Fibroblast of lung (primary cell): Measurements from ENCODE around the gene TSC22D1. TPM values are rescaled to one million over a fixed set of nuclear protein-coding genes. Genes with fewer than 3 reads are reported as not detected.
"Not testable (repeated sequence)": the region's sequence is repeated elsewhere in the genome, so short reads cannot be mapped to it uniquely, and the experiment has no call there.

Source experiments
- DNase-seq, 2 donors: peaks; one replicate each; pipeline versions ENCODE4 v3.0.0 to v3.0.0-alpha.2; 2010; ENCODE audit warnings: low read depth in 2 of 2
- H2AFZ ChIP-seq: 2 replicates; pipeline ENCODE4 v1.5.1; 2012; ENCODE audit warnings: low read length, control low read depth, inconsistent platforms
- H3K27ac ChIP-seq: 2 replicates; pipeline ENCODE4 v1.5.1; 2011; ENCODE audit warnings: low read length, control low read depth; ENCODE audit not compliant: insufficient read depth
- H3K27me3 ChIP-seq: 2 replicates; pipeline ENCODE4 v1.5.1; 2011; ENCODE audit warnings: mild to moderate bottlenecking, low read length; ENCODE audit not compliant: control insufficient read depth, insufficient read depth
- H3K36me3 ChIP-seq: 2 replicates; pipeline ENCODE4 v1.5.1; 2011; ENCODE audit warnings: low read length; ENCODE audit not compliant: control insufficient read depth, insufficient read depth
- H3K4me1 ChIP-seq: 2 replicates; pipeline ENCODE4 v1.5.1; 2011; ENCODE audit warnings: low read length; ENCODE audit not compliant: control insufficient read depth, insufficient read depth; ENCODE audit errors: extremely low read depth
- H3K4me2 ChIP-seq: 2 replicates; pipeline ENCODE4 v1.5.1; 2011; ENCODE audit warnings: low read length, control low read depth; ENCODE audit not compliant: insufficient read depth; ENCODE audit errors: extremely low read depth
- H3K4me3 ChIP-seq, 4 experiments: fragments of 200-600 bp in 1 of 4; sonication (generic) in 1 of 4; replicated peaks in 1 of 4; 2 replicates each; pipeline ENCODE4 v1.5.1; 2011 to 2016; ENCODE audit warnings: low read length in 4 of 4, low read depth in 3 of 4, mild to moderate bottlenecking in 3 of 4, control low read depth in 2 of 4, inconsistent platforms in 1 of 4, mixed read lengths in 1 of 4; ENCODE audit not compliant: insufficient read depth in 1 of 4; ENCODE audit errors: control extremely low read depth in 1 of 4
- H3K79me2 ChIP-seq: 2 replicates; pipeline ENCODE4 v1.5.1; 2012; ENCODE audit warnings: mild to moderate bottlenecking, low read length, inconsistent platforms; ENCODE audit not compliant: control insufficient read depth, insufficient read depth
- H3K9ac ChIP-seq: 2 replicates; pipeline ENCODE4 v1.5.1; 2011; ENCODE audit warnings: mild to moderate bottlenecking, low read length, control low read depth; ENCODE audit not compliant: insufficient read depth
- H3K9me3 ChIP-seq: 2 replicates; pipeline ENCODE4 v1.5.1; 2012; ENCODE audit warnings: low read depth, low read length; ENCODE audit not compliant: control insufficient read depth, insufficient read depth
- H4K20me1 ChIP-seq: 2 replicates; pipeline ENCODE4 v1.5.1; 2011; ENCODE audit warnings: low read length; ENCODE audit not compliant: control insufficient read depth, insufficient read depth; ENCODE audit errors: extremely low read depth
- EZH2 ChIP-seq: IDR thresholded peaks from 2 replicates; pipeline ENCODE4 v1.5.1; 2012; ENCODE audit warnings: low read length, control low read depth, mild to moderate bottlenecking; ENCODE audit errors: missing control alignments
- polyA plus RNA-seq, 2 donors: library from polyadenylated mRNA; depleted of rRNA in 1 of 2; stranded (reverse) in 1 of 2; unstranded in 1 of 2; fragments of >200 nt; gene quantifications; 2 replicates each; pipeline ENCODE4 v1.2.1, GENCODE V29; 2011 to 2012; ENCODE audit warnings: missing spikeins in 1 of 2
- total RNA-seq: library from RNA; depleted of rRNA; stranded (reverse); fragments of >200 nt; gene quantifications from 2 replicates; pipeline ENCODE4 v1.2.1, GENCODE V29; 2014
- TF ChIP-seq, protein P1 (sequence below), 2 donors: IDR thresholded peaks in 1 of 2; conservative IDR thresholded peaks in 1 of 2; 1 replicate in 1 of 2; 2 replicates in 1 of 2; pipeline ENCODE4 v1.5.1; 2011 to 2012; ENCODE audit warnings: low read length in 2 of 2, control low read depth in 1 of 2, inconsistent platforms in 1 of 2, low read depth in 1 of 2, mild to moderate bottlenecking in 1 of 2

TSC22D1 gene
- total and polyA plus RNA-seq, 2 donors (not counting 1 experiment from before 2014, with no cell fraction given): 80.4 to 97.6 TPM

DNA sequence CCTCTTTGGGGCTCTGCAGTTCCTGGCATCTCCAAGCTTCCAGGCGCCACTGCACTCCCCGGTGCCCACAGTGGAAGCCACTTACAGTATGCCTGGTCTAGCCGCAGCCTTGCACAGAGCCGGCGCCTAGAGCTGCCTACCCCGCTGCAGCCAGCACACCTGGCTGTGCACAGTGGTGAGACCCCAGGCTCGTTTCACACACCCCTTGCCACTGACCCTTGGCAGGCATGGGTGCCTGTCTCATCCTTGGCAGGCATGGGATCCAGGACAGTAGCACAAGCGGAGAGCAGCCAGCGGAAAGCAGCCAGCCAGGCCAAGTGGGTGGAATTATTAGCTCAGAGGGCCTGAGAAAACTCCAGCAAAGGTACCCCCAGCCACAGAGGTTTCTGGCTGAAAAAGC, 116.5 kb downstream of the TSC22D1 start:
- no peaks in the 10 kb centered on the region for H3K4me1 ChIP-seq
- no peaks in the 10 kb centered on the region for H3K9me3 ChIP-seq
- no peak overlapping the region for H3K4me2 ChIP-seq
- no peak overlapping the region for H3K27ac ChIP-seq
- H4K20me1 ChIP-seq: no peaks in the 10 kb centered on the region
- no peaks in the 10 kb centered on the region for H3K36me3 ChIP-seq
- no peak overlapping the region for H3K4me3 ChIP-seq
- no peaks in the 10 kb centered on the region for H3K27me3 ChIP-seq
- no peaks in the 10 kb centered on the region for H3K79me2 ChIP-seq
- DNase-seq: no peak
- H3K9ac ChIP-seq: no peak overlapping the region
- H2AFZ ChIP-seq: no peak overlapping the region
- TF ChIP-seq, protein P1, sequence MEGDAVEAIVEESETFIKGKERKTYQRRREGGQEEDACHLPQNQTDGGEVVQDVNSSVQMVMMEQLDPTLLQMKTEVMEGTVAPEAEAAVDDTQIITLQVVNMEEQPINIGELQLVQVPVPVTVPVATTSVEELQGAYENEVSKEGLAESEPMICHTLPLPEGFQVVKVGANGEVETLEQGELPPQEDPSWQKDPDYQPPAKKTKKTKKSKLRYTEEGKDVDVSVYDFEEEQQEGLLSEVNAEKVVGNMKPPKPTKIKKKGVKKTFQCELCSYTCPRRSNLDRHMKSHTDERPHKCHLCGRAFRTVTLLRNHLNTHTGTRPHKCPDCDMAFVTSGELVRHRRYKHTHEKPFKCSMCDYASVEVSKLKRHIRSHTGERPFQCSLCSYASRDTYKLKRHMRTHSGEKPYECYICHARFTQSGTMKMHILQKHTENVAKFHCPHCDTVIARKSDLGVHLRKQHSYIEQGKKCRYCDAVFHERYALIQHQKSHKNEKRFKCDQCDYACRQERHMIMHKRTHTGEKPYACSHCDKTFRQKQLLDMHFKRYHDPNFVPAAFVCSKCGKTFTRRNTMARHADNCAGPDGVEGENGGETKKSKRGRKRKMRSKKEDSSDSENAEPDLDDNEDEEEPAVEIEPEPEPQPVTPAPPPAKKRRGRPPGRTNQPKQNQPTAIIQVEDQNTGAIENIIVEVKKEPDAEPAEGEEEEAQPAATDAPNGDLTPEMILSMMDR (conservative IDR thresholded peaks at IDR 0.05 in 1 of 2, IDR thresholded peaks at IDR 0.05 in 1 of 2; ENCODE audit: low read depth in 1 of 2, low read length in 2 of 2): no peak
- TF ChIP-seq EZH2: no peak

DNA sequence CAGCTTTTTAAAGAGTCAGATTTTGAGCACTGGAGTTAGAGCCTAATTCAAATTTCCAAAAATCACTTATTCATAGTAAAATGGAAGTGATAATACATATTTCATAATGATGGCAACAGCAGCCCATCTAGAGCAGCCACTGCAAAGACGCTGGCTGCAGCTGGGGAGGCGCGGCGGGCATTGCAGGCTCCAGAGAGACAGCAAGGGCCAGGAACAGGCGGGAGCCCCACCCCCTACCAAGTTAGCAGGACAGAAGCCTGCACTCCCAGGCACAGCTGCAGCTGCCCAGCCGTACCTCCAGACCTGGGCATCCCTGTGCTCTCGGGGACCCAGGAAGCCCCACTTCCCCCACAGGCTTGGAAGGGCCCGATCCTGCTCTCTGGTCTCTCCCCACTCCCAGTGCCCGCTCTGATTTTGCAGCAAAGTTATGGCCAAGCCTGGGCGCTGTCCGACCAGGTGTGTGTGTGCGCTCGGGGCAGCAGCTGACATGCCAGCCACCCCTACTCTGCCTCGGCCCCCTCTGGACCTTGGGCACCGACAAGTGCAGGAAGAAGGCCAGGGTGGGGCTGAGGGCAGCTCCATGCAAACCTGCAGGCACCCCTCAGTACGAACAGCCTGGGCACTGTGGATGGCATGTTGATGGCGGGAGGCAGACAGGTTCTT, 117.7 kb downstream of the TSC22D1 start:
- no peaks in the 10 kb centered on the region for H4K20me1 ChIP-seq
- DNase-seq: no peak
- H3K9me3 ChIP-seq: no peaks in the 10 kb centered on the region
- no peaks in the 10 kb centered on the region for H3K4me1 ChIP-seq
- TF ChIP-seq, protein P1 (conservative IDR thresholded peaks at IDR 0.05 in 1 of 2, IDR thresholded peaks at IDR 0.05 in 1 of 2; ENCODE audit: low read depth in 1 of 2, low read length in 2 of 2): no peak
- no peak for TF ChIP-seq EZH2
- H3K4me3 ChIP-seq: no peak overlapping the region
- H2AFZ ChIP-seq: no peak overlapping the region
- no peak overlapping the region for H3K9ac ChIP-seq
- H3K79me2 ChIP-seq: no peaks in the 10 kb centered on the region
- no peaks in the 10 kb centered on the region for H3K36me3 ChIP-seq
- H3K27ac ChIP-seq: no peak overlapping the region
- H3K4me2 ChIP-seq: no peak overlapping the region
- no peaks in the 10 kb centered on the region for H3K27me3 ChIP-seq

DNA sequence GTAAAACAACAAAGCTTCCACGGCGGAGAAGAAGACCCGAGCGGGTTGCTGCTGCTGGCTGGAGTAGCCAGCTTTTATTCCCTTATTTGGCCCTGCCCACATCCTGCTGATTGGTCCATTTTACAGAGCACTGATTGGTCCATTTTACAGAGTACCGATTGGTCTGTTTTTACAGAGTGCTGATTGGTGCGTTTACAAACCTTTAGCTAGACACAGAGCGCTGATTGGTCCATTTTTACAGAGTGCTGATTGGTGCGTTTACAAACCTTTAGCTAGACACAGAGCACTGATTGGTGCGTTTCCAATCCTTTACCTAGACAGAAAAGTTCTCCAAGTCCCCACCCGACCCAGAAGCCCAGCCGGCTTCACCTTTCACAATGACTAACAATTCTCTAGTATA, 119.9 kb downstream of the TSC22D1 start:
- not testable (repeated sequence) for H3K4me3 ChIP-seq, H3K79me2 ChIP-seq, H3K9ac ChIP-seq, H3K27ac ChIP-seq, H2AFZ ChIP-seq, H3K36me3 ChIP-seq, H4K20me1 ChIP-seq, H3K4me1 ChIP-seq, H3K4me2 ChIP-seq, H3K9me3 ChIP-seq, H3K27me3 ChIP-seq, DNase-seq
